ENCODE data around the gene CPEB4.

The CPEB4 gene

GRCh38 chr5:173859408-173860159 is 28.6 kb upstream of the CPEB4 start:
- DNase-seq (ENCODE audit: low spot score): peak; percentile 38

GRCh38 chr5:173862047-173862477 is 26.1 kb upstream of the CPEB4 start:
- no peak for DNase-seq (ENCODE audit: low spot score)

GRCh38 chr5:173863359-173863758 is 24.8 kb upstream of the CPEB4 start:
- no peak for DNase-seq (ENCODE audit: low spot score)

- DNase-seq (ENCODE audit: low spot score): no peak
Observed at GRCh38 chr5:173864126-173865050, 23.8 kb upstream of the CPEB4 start.

GRCh38 chr5:173866243-173866857 is 21.8 kb upstream of the CPEB4 start:
- no peak for DNase-seq (ENCODE audit: low spot score)

- no peak for DNase-seq (ENCODE audit: low spot score)
Observed at GRCh38 chr5:173866858-173867679, 21.1 kb upstream of the CPEB4 start.

- DNase-seq (ENCODE audit: low spot score): no peak
Observed at GRCh38 chr5:173868096-173868880, 19.9 kb upstream of the CPEB4 start.

GRCh38 chr5:173869316-173869715 is 18.8 kb upstream of the CPEB4 start:
- no peak for DNase-seq (ENCODE audit: low spot score)

- DNase-seq (ENCODE audit: low spot score): no peak
Observed at GRCh38 chr5:173872957-173873305, 15.2 kb upstream of the CPEB4 start.

GRCh38 chr5:173873306-173873922 is 14.7 kb upstream of the CPEB4 start:
- DNase-seq (ENCODE audit: low spot score): no peak

GRCh38 chr5:173875189-173875588 is 13.0 kb upstream of the CPEB4 start:
- DNase-seq (ENCODE audit: low spot score): no peak

GRCh38 chr5:173878224-173878967 is 9.8 kb upstream of the CPEB4 start:
- no peak for DNase-seq (ENCODE audit: low spot score)

- DNase-seq (ENCODE audit: low spot score): no peak
Observed at GRCh38 chr5:173880306-173880985, 7.7 kb upstream of the CPEB4 start.

GRCh38 chr5:173881811-173882575 is 6.2 kb upstream of the CPEB4 start:
- no peak for DNase-seq (ENCODE audit: low spot score)

- no peak for DNase-seq (ENCODE audit: low spot score)
Observed at GRCh38 chr5:173882632-173883031, 5.5 kb upstream of the CPEB4 start.

- DNase-seq (ENCODE audit: low spot score): no peak
Observed at GRCh38 chr5:173883347-173883924, 4.7 kb upstream of the CPEB4 start.

- DNase-seq (ENCODE audit: low spot score): peak; percentile 62
Observed at GRCh38 chr5:173884402-173885053, 3.6 kb upstream of the CPEB4 start.

- DNase-seq (ENCODE audit: low spot score): no peak
Observed at GRCh38 chr5:173885054-173885443, 3.1 kb upstream of the CPEB4 start.
